ENCODE measurements around the gene BCAS4. TPM values are rescaled to one million over a fixed set of nuclear protein-coding genes. Genes with fewer than 3 reads are reported as not detected.

BCAS4 gene
- total RNA-seq, 1 donor from 2014 or later, result 12.9 TPM

DNA sequence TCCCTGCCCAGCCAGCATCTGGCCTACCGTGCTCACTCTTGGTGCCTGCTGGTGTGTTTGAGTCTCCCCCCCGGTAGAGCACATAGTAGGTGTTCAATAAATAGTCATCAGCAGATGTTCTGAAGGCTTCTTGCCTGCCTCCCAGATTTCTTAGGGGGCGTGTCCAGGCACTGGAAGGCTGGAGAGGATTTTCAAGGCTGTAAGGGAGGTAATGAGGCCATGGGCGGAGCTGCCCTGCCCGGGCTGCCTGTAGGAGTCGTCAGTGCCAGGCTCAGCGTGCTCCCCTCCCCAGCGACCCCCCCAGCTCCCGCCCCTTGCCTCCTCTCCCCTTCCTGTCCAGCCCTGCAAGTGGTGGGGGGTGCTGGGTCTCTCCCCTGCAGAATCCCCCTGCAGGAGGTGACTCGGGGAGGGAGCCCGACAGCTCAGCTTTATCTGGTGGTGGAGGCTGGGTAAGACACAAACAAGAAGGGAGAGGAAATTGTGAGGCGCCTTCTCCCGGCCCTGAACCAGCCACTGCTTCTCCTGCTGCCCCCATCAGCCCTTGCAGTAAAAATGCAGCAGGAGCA lies 55.9 kb downstream of the BCAS4 start:
- no peak overlapping the region for H3K4me3 Mint-ChIP-seq
- peaks cover 13% of the 10 kb centered on the region for H3K4me1 Mint-ChIP-seq

DNA sequence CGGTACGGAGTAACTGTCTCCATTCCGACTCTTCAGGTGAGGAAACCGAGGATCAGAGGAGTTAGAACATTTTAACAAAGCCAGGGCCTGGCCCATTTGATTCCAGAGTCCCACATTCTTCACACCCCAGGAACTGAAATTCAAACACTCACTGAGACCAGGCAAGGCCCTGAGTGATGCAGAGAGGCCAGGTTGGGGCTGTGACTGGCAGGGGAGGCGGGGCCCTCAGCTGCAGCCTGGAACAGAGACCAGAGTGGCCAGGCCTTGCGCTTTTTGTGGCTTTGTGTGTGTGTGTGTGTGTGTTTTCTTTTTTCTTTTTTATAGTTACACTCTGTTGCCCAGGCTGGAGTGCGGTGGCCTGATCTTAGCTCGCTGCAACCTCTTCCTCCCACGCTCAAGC lies 57.2 kb downstream of the BCAS4 start:
- H3K9me3 Mint-ChIP-seq, result no peaks in the 10 kb centered on the region
- no peaks in the 10 kb centered on the region for H3K36me3 Mint-ChIP-seq
- DNase-seq (ENCODE audit: low spot score in 2 of 2, unreplicated experiment in 2 of 2), result no peak
- peaks cover 19% of the 10 kb centered on the region for H3K4me1 Mint-ChIP-seq
- no peak overlapping the region for H3K4me3 Mint-ChIP-seq
- no peaks in the 10 kb centered on the region for H3K27me3 Mint-ChIP-seq (ENCODE audit: low read depth)
- TF ChIP-seq, protein P1, sequence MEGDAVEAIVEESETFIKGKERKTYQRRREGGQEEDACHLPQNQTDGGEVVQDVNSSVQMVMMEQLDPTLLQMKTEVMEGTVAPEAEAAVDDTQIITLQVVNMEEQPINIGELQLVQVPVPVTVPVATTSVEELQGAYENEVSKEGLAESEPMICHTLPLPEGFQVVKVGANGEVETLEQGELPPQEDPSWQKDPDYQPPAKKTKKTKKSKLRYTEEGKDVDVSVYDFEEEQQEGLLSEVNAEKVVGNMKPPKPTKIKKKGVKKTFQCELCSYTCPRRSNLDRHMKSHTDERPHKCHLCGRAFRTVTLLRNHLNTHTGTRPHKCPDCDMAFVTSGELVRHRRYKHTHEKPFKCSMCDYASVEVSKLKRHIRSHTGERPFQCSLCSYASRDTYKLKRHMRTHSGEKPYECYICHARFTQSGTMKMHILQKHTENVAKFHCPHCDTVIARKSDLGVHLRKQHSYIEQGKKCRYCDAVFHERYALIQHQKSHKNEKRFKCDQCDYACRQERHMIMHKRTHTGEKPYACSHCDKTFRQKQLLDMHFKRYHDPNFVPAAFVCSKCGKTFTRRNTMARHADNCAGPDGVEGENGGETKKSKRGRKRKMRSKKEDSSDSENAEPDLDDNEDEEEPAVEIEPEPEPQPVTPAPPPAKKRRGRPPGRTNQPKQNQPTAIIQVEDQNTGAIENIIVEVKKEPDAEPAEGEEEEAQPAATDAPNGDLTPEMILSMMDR (IDR thresholded peaks at IDR 0.05; ENCODE audit: unreplicated experiment), result no peak
- peak overlapping the region; percentile 19 for H3K27ac Mint-ChIP-seq

More for the DNA sequence above, 55.9 kb downstream of the BCAS4 start:
- H3K27me3 Mint-ChIP-seq (ENCODE audit: low read depth), result no peaks in the 10 kb centered on the region
- DNase-seq (ENCODE audit: low spot score in 2 of 2, unreplicated experiment in 2 of 2), result no peak
- no peaks in the 10 kb centered on the region for H3K9me3 Mint-ChIP-seq
- H3K27ac Mint-ChIP-seq, result no peak overlapping the region
- peaks cover 2% of the 10 kb centered on the region for H3K36me3 Mint-ChIP-seq
- TF ChIP-seq, protein P1 (IDR thresholded peaks at IDR 0.05; ENCODE audit: unreplicated experiment), result no peak

DNA sequence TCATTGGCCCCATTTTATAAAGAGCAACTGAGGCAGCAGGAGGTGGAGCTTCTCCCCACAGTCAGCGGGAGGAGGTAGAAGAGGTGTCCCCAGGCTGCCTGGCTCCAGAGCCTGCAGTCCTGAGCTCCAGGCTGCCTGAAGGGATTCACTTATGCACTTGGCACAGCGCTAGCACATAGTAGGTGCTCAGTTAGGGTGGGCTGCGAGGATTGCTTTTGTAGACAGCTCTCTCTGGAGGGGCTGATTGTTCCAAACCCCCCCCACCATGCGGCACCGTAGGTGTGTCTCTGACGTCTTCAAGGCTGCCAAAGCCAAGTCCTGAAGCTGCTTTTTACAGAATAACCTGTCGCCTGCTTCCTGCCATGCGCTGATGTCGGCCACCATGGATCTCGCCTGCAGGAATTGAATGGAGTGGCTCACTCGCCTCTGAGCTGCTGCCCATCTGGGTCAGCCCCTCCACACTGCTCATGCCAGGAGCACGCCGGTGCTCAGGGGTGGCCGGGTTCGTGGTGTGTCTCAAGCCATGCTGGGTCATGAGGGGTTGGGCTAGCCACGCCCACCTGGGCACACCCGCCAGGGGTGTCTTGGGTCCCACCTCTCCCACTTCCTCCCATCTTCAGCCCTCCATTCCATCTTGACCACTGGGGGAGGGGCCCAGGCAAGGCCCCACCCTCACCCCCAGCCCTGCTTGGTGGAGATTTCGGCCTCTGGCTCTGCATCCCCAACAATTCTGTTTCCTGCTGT lies 59.8 kb downstream of the BCAS4 start:
- DNase-seq (ENCODE audit: low spot score in 2 of 2, unreplicated experiment in 2 of 2), result no peak
- H3K27me3 Mint-ChIP-seq (ENCODE audit: low read depth), result no peaks in the 10 kb centered on the region
- no peak overlapping the region for H3K4me3 Mint-ChIP-seq
- no peaks in the 10 kb centered on the region for H3K9me3 Mint-ChIP-seq
- peaks cover 12% of the 10 kb centered on the region for H3K4me1 Mint-ChIP-seq
- no peak overlapping the region for H3K27ac Mint-ChIP-seq
- TF ChIP-seq, protein P1 (IDR thresholded peaks at IDR 0.05; ENCODE audit: unreplicated experiment), result no peak
- no peaks in the 10 kb centered on the region for H3K36me3 Mint-ChIP-seq

DNA sequence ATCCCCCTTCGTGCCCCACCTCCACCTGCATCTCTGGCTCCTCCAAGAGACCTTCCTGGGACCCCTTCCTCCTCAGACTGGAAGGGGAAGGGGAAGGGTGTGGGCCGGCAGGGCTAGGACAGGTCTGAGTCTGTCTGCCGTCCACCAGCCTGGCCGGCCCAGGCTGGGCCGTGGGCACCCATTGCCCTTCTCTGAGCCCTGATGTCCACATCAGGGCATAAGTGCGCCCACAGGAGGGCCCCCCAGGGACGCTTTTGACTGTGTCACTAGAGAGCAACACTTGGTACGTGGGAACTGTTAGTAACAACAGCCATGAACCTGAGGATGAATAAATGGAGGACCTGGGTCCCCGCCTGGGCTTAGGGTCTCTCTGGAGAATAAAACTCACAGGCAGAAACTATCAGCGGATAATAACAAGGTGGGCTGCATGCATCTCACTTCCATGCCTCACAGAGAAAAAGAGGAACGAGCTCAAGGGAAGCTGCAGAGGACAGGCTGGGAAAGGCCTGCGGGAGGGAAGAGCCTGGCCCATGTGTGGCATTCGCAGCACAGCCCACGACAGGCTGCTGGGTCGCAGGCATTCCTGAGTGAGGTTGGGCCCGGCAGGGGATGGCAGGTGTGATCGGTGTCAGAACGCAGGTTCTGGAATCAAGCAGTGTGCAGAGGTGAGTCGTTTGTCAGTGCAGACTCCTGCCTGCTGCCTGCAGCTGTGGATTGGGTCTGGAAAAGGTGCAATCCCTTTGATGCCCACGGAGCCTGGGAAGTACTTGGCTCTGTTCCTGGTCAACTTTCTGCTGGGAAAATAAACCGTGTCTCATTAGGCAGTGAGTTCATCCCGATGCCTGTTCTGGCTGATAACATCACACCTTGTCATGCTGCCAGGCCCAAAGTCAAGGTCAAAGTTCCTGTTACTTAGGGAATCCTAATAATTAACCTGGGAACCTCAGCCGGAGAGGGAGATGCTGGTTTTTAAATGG lies 60.9 kb downstream of the BCAS4 start:
- no peaks in the 10 kb centered on the region for H3K9me3 Mint-ChIP-seq
- TF ChIP-seq, protein P1 (IDR thresholded peaks at IDR 0.05; ENCODE audit: unreplicated experiment), result no peak
- H3K4me1 Mint-ChIP-seq, result peaks cover 10% of the 10 kb centered on the region
- no peak overlapping the region for H3K4me3 Mint-ChIP-seq
- no peaks in the 10 kb centered on the region for H3K27me3 Mint-ChIP-seq (ENCODE audit: low read depth)
- H3K27ac Mint-ChIP-seq, result peak overlapping the region; percentile 54
- H3K36me3 Mint-ChIP-seq, result no peaks in the 10 kb centered on the region
- DNase-seq (ENCODE audit: low spot score in 2 of 2, unreplicated experiment in 2 of 2), result peak in 1 of 2 experiments; percentile 42

DNA sequence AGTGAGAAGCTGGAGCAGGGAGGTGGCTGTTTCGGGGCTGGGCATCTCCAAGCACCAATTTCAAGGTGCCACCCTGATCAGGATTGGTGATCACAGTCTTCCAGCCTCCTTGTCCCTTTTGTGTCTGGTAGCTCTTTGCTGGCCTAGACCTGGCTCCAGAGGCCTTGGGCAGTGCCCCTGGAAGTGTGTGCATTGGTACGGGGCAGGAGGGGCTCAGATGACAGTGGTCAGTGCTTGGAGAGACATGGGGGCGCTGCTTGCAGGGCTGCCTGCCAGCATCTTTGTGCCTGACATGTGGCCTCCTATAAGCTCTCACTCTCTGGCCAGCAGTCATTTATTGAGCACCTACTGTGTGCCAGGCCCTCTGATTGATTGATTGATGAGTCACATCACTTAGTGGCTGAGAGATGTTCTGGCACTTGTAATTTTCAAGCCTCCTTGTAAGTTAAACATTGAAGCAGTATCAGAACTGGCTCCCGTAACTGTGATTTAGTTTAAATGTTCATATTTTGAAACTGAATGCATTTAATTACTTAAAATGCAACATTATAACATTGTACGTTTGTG lies 61.7 kb downstream of the BCAS4 start:
- DNase-seq (ENCODE audit: low spot score in 2 of 2, unreplicated experiment in 2 of 2), result no peak
- no peaks in the 10 kb centered on the region for H3K9me3 Mint-ChIP-seq
- no peaks in the 10 kb centered on the region for H3K27me3 Mint-ChIP-seq (ENCODE audit: low read depth)
- H3K36me3 Mint-ChIP-seq, result no peaks in the 10 kb centered on the region
- peaks cover 10% of the 10 kb centered on the region for H3K4me1 Mint-ChIP-seq
- H3K4me3 Mint-ChIP-seq, result no peak overlapping the region
- TF ChIP-seq, protein P1 (IDR thresholded peaks at IDR 0.05; ENCODE audit: unreplicated experiment), result no peak
- H3K27ac Mint-ChIP-seq, result no peak overlapping the region

Measured in mesothelial cell of epicardium (in vitro differentiated cells).